Neuronal stem cell (in vitro differentiated cells): ENCODE data around the gene MMP11.

Experiments used
- DNase-seq: peaks from one replicate; pipeline ENCODE4 v3.0.0-alpha.2; 2013; ENCODE audit warnings: low spot score
- H2AFZ ChIP-seq: one replicate; pipeline ENCODE4 v1.6.1; 2013; ENCODE audit warnings: mild to moderate bottlenecking, low read length, inconsistent platforms
- H2AK5ac ChIP-seq: 2 replicates; pipeline ENCODE4 v1.6.1; 2013; ENCODE audit warnings: low read depth, mild to moderate bottlenecking, inconsistent platforms, low read length, moderate library complexity, mixed read lengths
- H2BK120ac ChIP-seq: 2 replicates; pipeline ENCODE4 v1.6.1; 2013; ENCODE audit warnings: low read depth, mild to moderate bottlenecking, inconsistent platforms, low read length, moderate library complexity, mixed read lengths
- H2BK12ac ChIP-seq: one replicate; pipeline ENCODE4 v1.6.1; 2013; ENCODE audit warnings: low read length, inconsistent platforms
- H2BK15ac ChIP-seq: 2 replicates; pipeline ENCODE4 v1.6.1; 2013; ENCODE audit warnings: mild to moderate bottlenecking, low read length, inconsistent platforms, mixed read lengths
- H2BK5ac ChIP-seq: one replicate; pipeline ENCODE4 v1.6.1; 2013; ENCODE audit warnings: inconsistent platforms, mild to moderate bottlenecking, low read length, moderate library complexity
- H3K14ac ChIP-seq: one replicate; pipeline ENCODE4 v1.6.1; 2013; ENCODE audit warnings: low read length, inconsistent platforms
- H3K18ac ChIP-seq: 2 replicates; pipeline ENCODE4 v1.6.1; 2013; ENCODE audit warnings: low read length, inconsistent platforms
- H3K23ac ChIP-seq: 2 replicates; pipeline ENCODE4 v1.6.1; 2013; ENCODE audit warnings: low read depth, mild to moderate bottlenecking, mixed read lengths, low read length, inconsistent platforms; ENCODE audit not compliant: poor library complexity
- H3K27ac ChIP-seq: replicated peaks from 3 replicates; pipeline ENCODE4 v1.5.1; 2013; ENCODE audit warnings: low read length, inconsistent platforms
- H3K27me3 ChIP-seq, 3 experiments: 2 replicates each; pipeline ENCODE4 v1.6.1; 2013; ENCODE audit warnings: low read length in 3 of 3, mild to moderate bottlenecking in 2 of 3, inconsistent platforms in 1 of 3, low read depth in 1 of 3, mixed read lengths in 1 of 3, moderate library complexity in 1 of 3; ENCODE audit not compliant: control insufficient read depth in 3 of 3, insufficient read depth in 3 of 3
- H3K36me3 ChIP-seq, 2 donors: replicated peaks in 1 of 2; 2 replicates each; pipeline ENCODE4 v1.6.1; 2013; ENCODE audit warnings: low read length in 2 of 2; ENCODE audit not compliant: control insufficient read depth in 2 of 2, insufficient read depth in 2 of 2
- H3K4ac ChIP-seq: 2 replicates; pipeline ENCODE4 v1.6.1; 2013; ENCODE audit warnings: inconsistent platforms, mild to moderate bottlenecking, low read length, moderate library complexity
- H3K4me1 ChIP-seq, 2 donors: 1 replicate in 1 of 2; 2 replicates in 1 of 2; pipeline ENCODE4 v1.6.1; 2013; ENCODE audit warnings: low read length in 2 of 2, low read depth in 1 of 2; ENCODE audit not compliant: control insufficient read depth in 2 of 2, insufficient read depth in 1 of 2
- H3K4me2 ChIP-seq: one replicate; pipeline ENCODE4 v1.6.1; 2013; ENCODE audit warnings: mild to moderate bottlenecking, low read length, inconsistent platforms; ENCODE audit not compliant: insufficient read depth, poor library complexity, severe bottlenecking
- H3K4me3 ChIP-seq, 2 donors: 2 replicates each; pipeline ENCODE4 v1.5.1; 2013; ENCODE audit warnings: low read length in 2 of 2, mild to moderate bottlenecking in 2 of 2, inconsistent platforms in 1 of 2, moderate library complexity in 1 of 2
- H3K79me1 ChIP-seq: one replicate; pipeline ENCODE4 v1.6.1; 2013; ENCODE audit warnings: low read depth, mild to moderate bottlenecking, inconsistent platforms, low read length, moderate library complexity
- H3K9ac ChIP-seq: one replicate; pipeline ENCODE4 v1.6.1; 2013; ENCODE audit warnings: mild to moderate bottlenecking, low read depth, low read length, inconsistent platforms; ENCODE audit not compliant: poor library complexity
- H3K9me3 ChIP-seq, 2 donors: replicated peaks in 1 of 2; 2 replicates each; pipeline versions ENCODE3 to v1.6.1; 2013; ENCODE audit warnings: low read length in 2 of 2, mild to moderate bottlenecking in 2 of 2, inconsistent platforms in 1 of 2, low read depth in 1 of 2, mixed read lengths in 1 of 2, moderate library complexity in 1 of 2; ENCODE audit not compliant: control insufficient read depth in 2 of 2, insufficient read depth in 1 of 2
- H4K8ac ChIP-seq: one replicate; pipeline ENCODE4 v1.6.1; 2013; ENCODE audit warnings: low read depth, mild to moderate bottlenecking, inconsistent platforms, low read length, moderate library complexity
- H4K91ac ChIP-seq: one replicate; pipeline ENCODE4 v1.6.1; 2013; ENCODE audit warnings: low read length, low read depth, mild to moderate bottlenecking, inconsistent platforms; ENCODE audit not compliant: poor library complexity
- WGBS, 2 donors: extraction: QIAGEN DNeasy Blood & Tissue Kit; methylation state at CpG; one replicate each; pipeline ENCODE4 v1.1.7; 2013; ENCODE audit warnings: missing lambda C conversion rate in 2 of 2, mixed read lengths in 1 of 2; ENCODE audit not compliant: insufficient read length in 2 of 2, insufficient replicate concordance in 1 of 2; ENCODE audit errors: extremely low coverage in 2 of 2; 5-methylcytosine and 5-hydroxymethylcytosine counted together

Gene MMP11

DNA sequence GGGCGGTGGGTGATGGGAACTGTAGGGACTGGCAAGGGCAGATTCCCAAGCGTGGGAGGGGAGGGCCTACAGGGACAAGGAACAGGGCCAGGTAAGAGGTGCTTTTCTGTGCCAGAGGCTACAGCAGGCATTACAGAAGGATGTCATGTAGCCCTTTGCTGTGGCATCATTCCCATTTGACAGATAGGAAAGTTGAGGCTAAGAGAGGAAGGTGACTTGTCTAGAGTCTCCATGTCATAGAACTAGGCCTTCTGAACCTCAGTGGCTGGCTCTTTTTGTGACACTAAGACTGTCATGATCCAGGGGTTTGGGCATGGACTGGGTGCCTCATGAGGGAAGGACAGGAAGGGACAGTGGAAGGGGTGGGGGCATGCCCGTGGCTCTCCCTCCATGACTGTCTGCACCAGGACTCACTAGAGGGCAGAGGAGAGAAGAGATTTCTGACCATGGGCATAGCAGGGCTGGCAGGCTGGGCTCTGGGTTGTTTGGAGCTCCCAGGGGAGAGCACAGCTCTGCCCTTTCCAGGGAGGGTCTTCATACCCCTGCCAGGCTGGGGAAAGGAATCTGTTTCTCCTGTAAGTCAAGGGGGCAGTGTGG lies 3.2 kb downstream of the MMP11 start:
- no peak for DNase-seq
- Histone ChIP-seq H2BK15ac (no peak overlapping the region), H3K23ac (no peak overlapping the region), H3K36me3 (no peaks in the 10 kb centered on the region), H2BK5ac (no peak overlapping the region), H3K79me1 (peaks cover 2% of the 10 kb centered on the region), H3K9me3 (no peaks in the 10 kb centered on the region), H3K27me3 (peaks cover 0 to 14% (median 13%) of the 10 kb centered on the region in 3 experiments), H3K14ac (no peak overlapping the region), H2AFZ (no peak overlapping the region), H4K8ac (no peak overlapping the region), H3K27ac (no peak overlapping the region), H2AK5ac (peak overlapping the region; percentile 29), H3K4me2 (no peak overlapping the region), H3K18ac (no peak overlapping the region), H2BK120ac (no peak overlapping the region), H3K4ac (no peak overlapping the region), H3K4me3 (no peak overlapping the region), H2BK12ac (no peak overlapping the region), H3K4me1 (peaks cover 12 to 18% of the 10 kb centered on the region in 2 donors), H4K91ac (no peak overlapping the region), H3K9ac (peak overlapping the region; percentile 10)
- WGBS, 2 donors, result no CpG with 5 or more reads among the region's 3 CpGs

DNA sequence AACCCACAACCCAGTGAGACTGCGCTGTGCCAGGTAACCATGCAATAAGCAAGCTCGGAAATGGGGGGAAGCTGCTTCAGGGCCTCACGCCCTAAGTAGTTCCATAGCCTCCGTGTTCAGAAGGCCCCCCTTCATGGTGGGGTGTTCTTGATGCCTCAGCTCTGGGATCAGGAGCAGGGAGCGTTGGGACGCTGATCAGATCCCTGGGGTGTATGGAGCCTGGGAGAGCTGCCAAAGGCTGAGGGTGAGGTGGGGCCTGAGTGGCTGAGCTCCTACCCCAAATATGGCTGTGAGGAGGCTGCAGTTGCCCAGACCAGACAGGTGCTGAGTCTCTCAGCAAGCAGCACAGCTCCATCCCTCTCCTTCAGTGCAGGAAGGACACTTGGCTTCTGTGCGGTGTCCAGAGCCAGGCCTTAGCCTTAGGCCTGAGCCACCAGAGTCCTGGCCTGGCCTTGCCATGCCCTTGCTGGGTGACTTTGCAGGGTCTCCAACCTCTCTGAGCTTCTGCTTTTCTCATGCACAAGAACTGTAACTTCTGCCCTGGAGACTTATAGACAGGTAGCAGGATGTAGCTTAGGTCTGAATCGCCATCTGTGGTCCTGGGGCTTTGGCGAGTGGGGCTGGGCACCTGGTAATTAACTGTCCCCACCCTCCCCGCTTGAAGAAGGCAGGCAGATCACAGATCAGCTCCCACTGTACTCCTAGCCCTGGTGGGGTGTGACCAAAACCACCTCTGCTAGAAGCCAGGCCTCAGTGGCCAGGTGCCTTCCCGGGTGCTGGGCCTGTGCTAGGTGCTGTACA lies 5.3 kb downstream of the MMP11 start:
- Histone ChIP-seq H3K4ac (peak overlapping the region; percentile 84), H2AK5ac (peak overlapping the region; percentile 89), H2BK120ac (no peak overlapping the region), H3K4me2 (no peak overlapping the region), H2BK15ac (peak overlapping the region; percentile 92), H3K23ac (no peak overlapping the region), H4K8ac (peak overlapping the region; percentile 96), H2BK5ac (no peak overlapping the region), H3K9ac (no peak overlapping the region), H2AFZ (no peak overlapping the region), H3K9me3 (no peaks in the 10 kb centered on the region), H3K4me3 (no peak overlapping the region), H2BK12ac (peak overlapping the region; percentile 99), H3K36me3 (no peaks in the 10 kb centered on the region), H3K14ac (no peak overlapping the region), H3K79me1 (peaks cover 3% of the 10 kb centered on the region), H4K91ac (no peak overlapping the region), H3K18ac (peak overlapping the region; percentile 46), H3K27ac (no peak overlapping the region), H3K4me1 (peaks cover 6 to 11% of the 10 kb centered on the region in 2 donors), H3K27me3 (peaks cover 0 to 13% (median 13%) of the 10 kb centered on the region in 3 experiments)
- no CpG with 5 or more reads among the region's 11 CpGs for WGBS, 2 donors
- DNase-seq, result no peak

DNA sequence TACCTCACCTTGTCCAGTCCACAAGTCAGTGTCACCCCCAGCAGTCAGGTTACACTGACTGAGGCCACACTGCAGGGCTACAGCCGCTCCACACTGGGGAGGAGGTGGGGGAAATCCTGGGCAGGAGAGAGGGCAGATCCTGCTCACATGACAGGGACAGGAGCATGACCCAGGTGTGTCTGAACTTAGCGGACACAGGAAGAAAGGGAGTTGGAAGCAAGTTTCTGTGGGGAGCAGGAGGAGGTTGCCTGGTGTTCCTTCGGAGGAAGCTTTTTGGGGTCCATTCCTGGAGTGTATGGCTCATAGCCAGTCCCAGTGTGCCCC lies 5.9 kb downstream of the MMP11 start:
- Histone ChIP-seq H2BK12ac (peak overlapping the region; percentile 99), H3K18ac (no peak overlapping the region), H2AK5ac (peak overlapping the region; percentile 92), H2BK5ac (no peak overlapping the region), H4K8ac (peak overlapping the region; percentile 43), H3K27me3 (peaks cover 0 to 7% (median 7%) of the 10 kb centered on the region in 3 experiments), H3K4ac (peak overlapping the region; percentile 84), H3K9ac (peak overlapping the region; percentile 60), H3K4me3 (no peak overlapping the region), H2BK15ac (peak overlapping the region; percentile 92), H2AFZ (no peak overlapping the region), H2BK120ac (no peak overlapping the region), H3K4me2 (no peak overlapping the region), H3K9me3 (no peaks in the 10 kb centered on the region), H3K4me1 (peaks cover under 1 to 6% of the 10 kb centered on the region in 2 donors), H3K14ac (no peak overlapping the region), H3K79me1 (peaks cover 3% of the 10 kb centered on the region), H3K27ac (no peak overlapping the region), H3K36me3 (no peaks in the 10 kb centered on the region), H3K23ac (no peak overlapping the region), H4K91ac (no peak overlapping the region)
- no peak for DNase-seq
- WGBS, 2 donors, result no CpG with 5 or more reads among the region's 3 CpGs

DNA sequence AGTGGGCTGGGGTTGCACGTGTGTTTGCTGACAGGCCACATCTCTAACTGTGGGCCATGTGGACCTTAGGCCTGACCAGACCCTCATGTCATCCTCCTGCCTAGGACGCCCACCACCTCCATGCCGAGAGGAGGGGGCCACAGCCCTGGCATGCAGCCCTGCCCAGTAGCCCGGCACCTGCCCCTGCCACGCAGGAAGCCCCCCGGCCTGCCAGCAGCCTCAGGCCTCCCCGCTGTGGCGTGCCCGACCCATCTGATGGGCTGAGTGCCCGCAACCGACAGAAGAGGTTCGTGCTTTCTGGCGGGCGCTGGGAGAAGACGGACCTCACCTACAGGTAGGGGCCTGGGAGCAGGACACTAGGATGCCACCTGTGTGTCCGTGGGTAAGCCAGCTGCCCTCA lies 6.4 kb downstream of the MMP11 start:
- no CpG with 5 or more reads among the region's 16 CpGs for WGBS, 2 donors
- peak overlapping the region; percentile 92 for H2AK5ac ChIP-seq
- no peaks in the 10 kb centered on the region for H3K36me3 ChIP-seq
- peak overlapping the region; percentile 56 for H3K14ac ChIP-seq
- H3K23ac ChIP-seq, result peak overlapping the region; percentile 65
- H2BK5ac ChIP-seq, result no peak overlapping the region
- peak overlapping the region; percentile 65 for H3K18ac ChIP-seq
- H3K9me3 ChIP-seq, result no peaks in the 10 kb centered on the region
- peaks cover 2% of the 10 kb centered on the region for H3K79me1 ChIP-seq
- H3K4ac ChIP-seq, result no peak overlapping the region
- peaks cover 0 to 2% (median 1%) of the 10 kb centered on the region in 3 experiments for H3K27me3 ChIP-seq
- H3K4me2 ChIP-seq, result no peak overlapping the region
- H2AFZ ChIP-seq, result no peak overlapping the region
- no peak overlapping the region for H2BK120ac ChIP-seq
- H4K8ac ChIP-seq, result peak overlapping the region; percentile 43
- no peak overlapping the region for H3K27ac ChIP-seq
- peak overlapping the region; percentile 37 for H2BK15ac ChIP-seq
- peak overlapping the region; percentile 60 for H3K9ac ChIP-seq
- H4K91ac ChIP-seq, result no peak overlapping the region
- H2BK12ac ChIP-seq, result no peak overlapping the region
- H3K4me3 ChIP-seq, result no peak overlapping the region
- DNase-seq, result no peak
- H3K4me1 ChIP-seq, result peaks cover 0 to 4% of the 10 kb centered on the region in 2 donors
